HepG2 (cell line): Measurements from ENCODE around the gene ATP6V0A1. TPM values are rescaled to one million over a fixed set of nuclear protein-coding genes. Genes with fewer than 3 reads are reported as not detected.

Experiments
- ASH2L ChIP-seq: fragments of 300-600, 200-600 bp; sonication (generic); IDR thresholded peaks from 2 replicates; pipeline ENCODE4 v1.7.0; 2017; ENCODE audit warnings: low read depth, mild to moderate bottlenecking, moderate library complexity, mixed read lengths, low read length; ENCODE audit not compliant: insufficient read length
- BRD4 ChIP-seq: sonication (generic); formaldehyde crosslinking; IDR thresholded peaks from 2 replicates; pipeline ENCODE4 v1.4.0; 2020; ENCODE audit warnings: missing genetic modification reagents
- CHCHD3 ChIP-seq: sonication (generic); formaldehyde crosslinking; IDR thresholded peaks from 2 replicates; pipeline ENCODE4 v1.8.0; 2022; ENCODE audit warnings: mild to moderate bottlenecking, missing genetic modification reagents, moderate library complexity
- CSRNP1 ChIP-seq: sonication (generic); formaldehyde crosslinking; IDR thresholded peaks from 2 replicates; pipeline ENCODE4 v1.8.1; 2023; ENCODE audit warnings: mild to moderate bottlenecking, missing genetic modification reagents
- ELF1 ChIP-seq: sonication (generic); formaldehyde crosslinking; IDR thresholded peaks from 2 replicates; pipeline ENCODE4 v1.4.0; 2020; ENCODE audit warnings: missing genetic modification reagents
- ERF ChIP-seq: IDR thresholded peaks from 2 replicates; pipeline ENCODE4 v1.6.1; 2018; ENCODE audit warnings: missing biosample characterization, missing genetic modification reagents
- FOSL1 ChIP-seq: sonication (generic); formaldehyde crosslinking; IDR thresholded peaks from 2 replicates; pipeline ENCODE4 v1.9.0; 2021; ENCODE audit warnings: missing genetic modification reagents, borderline replicate concordance
- GLI4 ChIP-seq: sonication (generic); formaldehyde crosslinking; IDR thresholded peaks from 2 replicates; pipeline ENCODE4 v1.5.1; 2020; ENCODE audit warnings: missing genetic modification reagents, mild to moderate bottlenecking, moderate library complexity, borderline replicate concordance
- NFE2L1 ChIP-seq: sonication (generic); formaldehyde crosslinking; IDR thresholded peaks from 2 replicates; pipeline ENCODE4 v1.4.0; 2020; ENCODE audit warnings: missing genetic modification reagents, mild to moderate bottlenecking, borderline replicate concordance
- NFKB2 ChIP-seq: sonication (generic); formaldehyde crosslinking; IDR thresholded peaks from 2 replicates; pipeline ENCODE4 v1.4.0; 2020; ENCODE audit warnings: missing genetic modification reagents, borderline replicate concordance
- RAD51 ChIP-seq: fragments of 450-650 bp; IDR thresholded peaks from 2 replicates; pipeline ENCODE4 v1.6.1; 2016; ENCODE audit warnings: borderline replicate concordance
- RCOR2 ChIP-seq: IDR thresholded peaks from 2 replicates; pipeline ENCODE4 v1.6.1; 2016; ENCODE audit warnings: missing biosample characterization, missing genetic modification reagents
- REPIN1 ChIP-seq: sonication (generic); formaldehyde crosslinking; IDR thresholded peaks from 2 replicates; pipeline ENCODE4 v1.8.0; 2022; ENCODE audit warnings: missing genetic modification reagents, low read depth, mild to moderate bottlenecking, borderline replicate concordance
- SPEN ChIP-seq: sonication (generic); formaldehyde crosslinking; IDR thresholded peaks from 2 replicates; pipeline ENCODE4 v1.5.1; 2020; ENCODE audit warnings: low read depth, mild to moderate bottlenecking, missing genetic modification reagents
- SSRP1 ChIP-seq: IDR thresholded peaks from 2 replicates; pipeline ENCODE4 v1.6.1; 2016; ENCODE audit warnings: control low read depth
- SYNCRIP ChIP-seq: fragments of 200-400 bp; formaldehyde crosslinking; IDR thresholded peaks from 2 replicates; pipeline ENCODE4 v1.6.1; 2018; ENCODE audit warnings: mild to moderate bottlenecking, low read depth, low read length; ENCODE audit not compliant: insufficient read depth
- TFDP1 ChIP-seq: IDR thresholded peaks from 2 replicates; pipeline ENCODE4 v1.6.1; 2016; ENCODE audit warnings: missing compliant biosample characterization, missing genetic modification reagents, borderline replicate concordance
- TFDP2 ChIP-seq: sonication (generic); formaldehyde crosslinking; IDR thresholded peaks from 2 replicates; pipeline ENCODE4 v1.4.0; 2020; ENCODE audit warnings: missing genetic modification reagents
- YEATS4 ChIP-seq: sonication (generic); formaldehyde crosslinking; IDR thresholded peaks from 2 replicates; pipeline ENCODE4 v1.4.0; 2020; ENCODE audit warnings: missing genetic modification reagents, borderline replicate concordance
- ZC3H4 ChIP-seq: sonication (generic); formaldehyde crosslinking; IDR thresholded peaks from 2 replicates; pipeline ENCODE4 v1.4.0; 2020; ENCODE audit warnings: missing genetic modification reagents, borderline replicate concordance
- ZFP37 ChIP-seq: sonication (generic); formaldehyde crosslinking; IDR thresholded peaks from 2 replicates; pipeline ENCODE4 v1.4.0; 2020; ENCODE audit warnings: missing genetic modification reagents, borderline replicate concordance
- ZNF264 ChIP-seq: sonication (generic); formaldehyde crosslinking; IDR thresholded peaks from 2 replicates; pipeline ENCODE4 v1.4.0; 2020; ENCODE audit warnings: missing genetic modification reagents
- polyA plus RNA-seq, 8 experiments: library from polyadenylated mRNA; depleted of rRNA in 3 of 8; stranded (reverse) in 7 of 8; unstranded in 1 of 8; fragments of >200 nt; fragmentation: Illumina TruSeq in 4 of 8; extraction: Trizol in 4 of 8; gene quantifications; 2 replicates each; pipeline versions ENCODE4 v1.2.1 to v1.2.3, GENCODE V29; 2011 to 2016; ENCODE audit warnings: low read depth in 4 of 8, missing spikeins in 1 of 8, mixed read lengths in 1 of 8; ENCODE audit not compliant: insufficient read depth in 1 of 8
- total RNA-seq, 5 experiments: library from RNA; depleted of rRNA; stranded (reverse); fragments of >200 nt; fragmentation: Illumina TruSeq; extraction: Trizol; gene quantifications; 2 replicates each; pipeline ENCODE4 v1.2.3, GENCODE V29; 2016; ENCODE audit warnings: low read depth in 1 of 5
- TF ChIP-seq, protein P1 (sequence below): sonication (generic); formaldehyde crosslinking; IDR thresholded peaks from 2 replicates; pipeline ENCODE4 v1.4.0; 2020; ENCODE audit warnings: missing genetic modification reagents; ENCODE audit errors: not compliant biosample characterization
- TF ChIP-seq, protein P2 (sequence below): sonication (generic); formaldehyde crosslinking; conservative IDR thresholded peaks from 2 replicates; pipeline ENCODE4 v1.4.0; 2020; ENCODE audit warnings: missing genetic modification reagents

Gene ATP6V0A1
- total and polyA plus RNA-seq, 2 of the 13 experiments (the other 11 are each of a cell fraction or from before 2014, with no cell fraction given): 27.9 to 54.1 TPM

GRCh38 chr17:42536372-42537155 is 77.9 kb downstream of the ATP6V0A1 start (continued):
- peak; percentile 35; the same call in 1 of the 2 replicates for TF ChIP-seq NFKB2 (CRISPR knock-in tag)
- TF ChIP-seq ERF (CRISPR knock-in tag): peak; percentile 67; the same call in 1 of the 2 replicates
- TF ChIP-seq YEATS4 (CRISPR knock-in tag): peak; percentile 84
- TF ChIP-seq, protein P1, sequence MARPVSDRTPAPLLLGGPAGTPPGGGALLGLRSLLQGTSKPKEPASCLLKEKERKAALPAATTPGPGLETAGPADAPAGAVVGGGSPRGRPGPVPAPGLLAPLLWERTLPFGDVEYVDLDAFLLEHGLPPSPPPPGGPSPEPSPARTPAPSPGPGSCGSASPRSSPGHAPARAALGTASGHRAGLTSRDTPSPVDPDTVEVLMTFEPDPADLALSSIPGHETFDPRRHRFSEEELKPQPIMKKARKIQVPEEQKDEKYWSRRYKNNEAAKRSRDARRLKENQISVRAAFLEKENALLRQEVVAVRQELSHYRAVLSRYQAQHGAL: no peak
- no peak for TF ChIP-seq CHCHD3
- no peak for TF ChIP-seq NFE2L1 (CRISPR knock-in tag)
- TF ChIP-seq TFDP1 (CRISPR knock-in tag): peak; percentile 81; the same call in 1 of the 2 replicates
- peak; percentile 61; the same call in 1 of the 2 replicates for TF ChIP-seq ZNF264 (CRISPR knock-in tag)
- TF ChIP-seq ELF1 (CRISPR knock-in tag): peak; percentile 80
- peak; percentile 97 for TF ChIP-seq CSRNP1 (CRISPR knock-in tag)
- peak; percentile 97 for TF ChIP-seq REPIN1 (CRISPR knock-in tag)
- TF ChIP-seq ZC3H4 (CRISPR knock-in tag): no peak
- TF ChIP-seq FOSL1: no peak
- TF ChIP-seq, protein P2, sequence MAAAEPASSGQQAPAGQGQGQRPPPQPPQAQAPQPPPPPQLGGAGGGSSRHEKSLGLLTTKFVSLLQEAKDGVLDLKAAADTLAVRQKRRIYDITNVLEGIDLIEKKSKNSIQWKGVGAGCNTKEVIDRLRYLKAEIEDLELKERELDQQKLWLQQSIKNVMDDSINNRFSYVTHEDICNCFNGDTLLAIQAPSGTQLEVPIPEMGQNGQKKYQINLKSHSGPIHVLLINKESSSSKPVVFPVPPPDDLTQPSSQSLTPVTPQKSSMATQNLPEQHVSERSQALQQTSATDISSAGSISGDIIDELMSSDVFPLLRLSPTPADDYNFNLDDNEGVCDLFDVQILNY: 0 out of 2 replicates have a peak, but pooled peaks have one; percentile 65
- TF ChIP-seq RCOR2 (CRISPR knock-in tag): peak; percentile 74
- TF ChIP-seq SYNCRIP: no peak
- TF ChIP-seq RAD51: no peak
- no peak; the same call in none of the 2 replicates for TF ChIP-seq TFDP2
- peak; percentile 73 for TF ChIP-seq BRD4 (CRISPR knock-in tag)
- TF ChIP-seq GLI4 (CRISPR knock-in tag): peak; percentile 76; the same call in 1 of the 2 replicates
- peak; percentile 57 for TF ChIP-seq ASH2L
- peak; percentile 80 for TF ChIP-seq SPEN (CRISPR knock-in tag)
- TF ChIP-seq ZFP37 (CRISPR knock-in tag): peak; percentile 17; the same call in 1 of the 2 replicates
- no peak; the same call in 1 of the 2 replicates for TF ChIP-seq SSRP1 (CRISPR knock-in tag)
